HCT116 (cell line): ENCODE results near the gene TUBB4A. TPM values are rescaled to one million over a fixed set of nuclear protein-coding genes. Genes with fewer than 3 reads are reported as not detected.

ENCODE experiments used
- ATAC-seq: fragments of 200-7000 bp; cut with Tn5 transposase; 2 replicates; pipeline ENCODE4 v1.9.1; 2020; ENCODE audit warnings: mild to moderate bottlenecking, moderate library complexity
- BruUV-seq: library from RNA; stranded (reverse); fragments of 400-500 nt; replicated peaks from 2 replicates; lab custom pipeline; 2021; lab: Mats Ljungman, UMichigan
- CTCF ChIA-PET: fragments of 300-600 bp; sonication (Branson Sonifier 250); formaldehyde crosslinking; loops from one replicate; lab custom pipeline; 2021; ENCODE audit warnings: antibody characterized with exemption; lab: Charles Lee
- POLR2A ChIA-PET: fragments of 300-600, 350-600 bp; sonication (Branson Sonifier 250); formaldehyde crosslinking; loops from one replicate; lab custom pipeline; 2021; ENCODE audit warnings: antibody characterized with exemption; lab: Charles Lee
- RAD21 ChIA-PET, 2 experiments: fragments of 300-600 bp; sonication (Branson Sonifier 250); formaldehyde crosslinking; loops; one replicate each; lab custom pipeline; 2023; ENCODE audit warnings: low total read pairs in 2 of 2; ENCODE audit not compliant: uncharacterized antibody in 2 of 2, unreplicated experiment in 2 of 2, low non-redundant PET in 1 of 2; lab: Charles Lee
- DNase-seq: peaks from one replicate; pipeline ENCODE4 v3.0.0-alpha.2; 2010; ENCODE audit warnings: low read depth, low spot score
- H2AFZ ChIP-seq: fragments of 200-600 bp; shearing (Covaris generic), sonication (generic); 2 replicates; pipeline ENCODE4 v1.6.1; 2017; ENCODE audit warnings: low read depth, mixed run types, mixed read lengths, antibody characterized with exemption, low read length; ENCODE audit not compliant: poor library complexity, severe bottlenecking
- H3K27ac ChIP-seq: 2 replicates; pipeline ENCODE4 v1.5.1; 2012; ENCODE audit warnings: low read depth, low read length
- H3K27me3 ChIP-seq: fragments of 200-600 bp; sonication (generic); 2 replicates; pipeline ENCODE4 v1.6.1; 2016; ENCODE audit warnings: mixed run types, low read length, mixed read lengths; ENCODE audit not compliant: insufficient read depth
- H3K36me3 ChIP-seq, 2 experiments: fragments of 200-500 bp in 1 of 2; fragments of 200-600 bp in 1 of 2; sonication (Bioruptor generic) in 1 of 2; sonication (generic) in 1 of 2; 2 replicates each; pipeline versions ENCODE4 v1.5.1 to v1.6.1; 2014 to 2016; ENCODE audit warnings: low read length in 2 of 2, inconsistent platforms in 1 of 2, mixed read lengths in 1 of 2, mixed run types in 1 of 2; ENCODE audit not compliant: insufficient read depth in 2 of 2, control insufficient read depth in 1 of 2
- H3K4me1 ChIP-seq, 2 experiments: fragments of 200-600 bp in 1 of 2; sonication (generic) in 1 of 2; 2 replicates each; pipeline versions ENCODE4 v1.5.1 to v1.6.1; 2012 to 2017; ENCODE audit warnings: low read length in 2 of 2, inconsistent platforms in 1 of 2, mild to moderate bottlenecking in 1 of 2, mixed read lengths in 1 of 2, mixed run types in 1 of 2, moderate library complexity in 1 of 2; ENCODE audit not compliant: insufficient read depth in 2 of 2, control insufficient read depth in 1 of 2
- H3K4me2 ChIP-seq: fragments of 200-600 bp; sonication (generic); 2 replicates; pipeline ENCODE4 v1.6.1; 2017; ENCODE audit warnings: mixed run types, low read length, mixed read lengths
- H3K4me3 ChIP-seq, 2 experiments: fragments of 200-600 bp in 1 of 2; sonication (generic) in 1 of 2; replicated peaks in 1 of 2; 2 replicates each; pipeline ENCODE4 v1.5.1; 2011 to 2016; ENCODE audit warnings: low read length in 2 of 2, control low read depth in 1 of 2, low read depth in 1 of 2, mild to moderate bottlenecking in 1 of 2, mixed read lengths in 1 of 2, mixed run types in 1 of 2
- H3K79me2 ChIP-seq: fragments of 200-600 bp; sonication (generic); 2 replicates; pipeline ENCODE4 v1.6.1; 2017; ENCODE audit warnings: mild to moderate bottlenecking, mixed run types, low read length, moderate library complexity, mixed read lengths; ENCODE audit not compliant: insufficient read depth
- H3K9ac ChIP-seq: fragments of 200-600 bp; sonication (generic); 2 replicates; pipeline ENCODE4 v1.6.1; 2016; ENCODE audit warnings: low read length, mixed read lengths
- H3K9me2 ChIP-seq: fragments of 200-600 bp; sonication (generic), shearing (Covaris generic); 2 replicates; pipeline ENCODE4 v1.6.1; 2017; ENCODE audit warnings: mixed run types, mild to moderate bottlenecking, moderate library complexity; ENCODE audit not compliant: insufficient read depth
- H3K9me3 ChIP-seq, 2 experiments: fragments of 200-500 bp in 1 of 2; fragments of 200-600 bp in 1 of 2; sonication (Bioruptor generic) in 1 of 2; sonication (generic) in 1 of 2; 2 replicates each; pipeline ENCODE4 v1.6.1; 2014 to 2017; ENCODE audit warnings: low read length in 2 of 2, mixed read lengths in 2 of 2, inconsistent platforms in 1 of 2, low read depth in 1 of 2, mild to moderate bottlenecking in 1 of 2, mixed run types in 1 of 2, moderate library complexity in 1 of 2; ENCODE audit not compliant: control insufficient read depth in 1 of 2, insufficient read depth in 1 of 2
- H4K20me1 ChIP-seq: fragments of 200-600 bp; sonication (generic), shearing (Covaris generic); 2 replicates; pipeline ENCODE4 v1.6.1; 2017; ENCODE audit warnings: mixed run types, mild to moderate bottlenecking, moderate library complexity; ENCODE audit not compliant: insufficient read depth
- ATF3 ChIP-seq: IDR thresholded peaks from 2 replicates; pipeline ENCODE4 v1.6.1; 2012
- CBX3 ChIP-seq: IDR thresholded peaks from 2 replicates; pipeline ENCODE4 v1.6.1; 2012; ENCODE audit warnings: low read depth
- CEBPB ChIP-seq: IDR thresholded peaks from 2 replicates; pipeline ENCODE4 v1.6.1; 2012; ENCODE audit warnings: low read depth
- CTCF ChIP-seq, 3 experiments: fragments of 200-600 bp in 1 of 3; sonication (generic) in 1 of 3; IDR thresholded peaks in 2 of 3; conservative IDR thresholded peaks in 1 of 3; 2 replicates each; pipeline ENCODE4 v1.5.1; 2012 to 2017; ENCODE audit warnings: low read depth in 2 of 3, low read length in 2 of 3, antibody characterized with exemption in 1 of 3, borderline replicate concordance in 1 of 3, control low read depth in 1 of 3, mild to moderate bottlenecking in 1 of 3, mixed read lengths in 1 of 3, mixed run types in 1 of 3, moderate library complexity in 1 of 3; ENCODE audit not compliant: insufficient read depth in 1 of 3
- EGR1 ChIP-seq: IDR thresholded peaks from 2 replicates; pipeline ENCODE4 v1.6.1; 2012; ENCODE audit warnings: low read depth
- ELF1 ChIP-seq: IDR thresholded peaks from 2 replicates; pipeline ENCODE4 v1.6.1; 2012; ENCODE audit warnings: low read depth, borderline replicate concordance
- EZH2 ChIP-seq: fragments of 200-600 bp; sonication (generic); IDR thresholded peaks from 2 replicates; pipeline ENCODE4 v1.6.1; 2017; ENCODE audit warnings: antibody characterized with exemption, mixed run types
- EZH2phosphoT487 ChIP-seq: fragments of 200-600 bp; IDR thresholded peaks from 2 replicates; pipeline ENCODE4 v1.6.1; 2018; ENCODE audit warnings: antibody characterized with exemption, borderline replicate concordance
- FOSL1 ChIP-seq: IDR thresholded peaks from 2 replicates; pipeline ENCODE4 v1.6.1; 2012; ENCODE audit warnings: low read depth
- MAX ChIP-seq: IDR thresholded peaks from 2 replicates; pipeline ENCODE4 v1.6.1; 2012
- POLR2A ChIP-seq: IDR thresholded peaks from 2 replicates; pipeline ENCODE4 v1.7.0; 2011; ENCODE audit warnings: borderline replicate concordance; ENCODE audit not compliant: insufficient read depth, insufficient read length; ENCODE audit errors: extremely low read depth
- POLR2AphosphoS5 ChIP-seq: IDR thresholded peaks from 2 replicates; pipeline ENCODE4 v1.6.1; 2011; ENCODE audit warnings: mild to moderate bottlenecking, low read depth, low read length, moderate library complexity
- SIN3A ChIP-seq: IDR thresholded peaks from 2 replicates; pipeline ENCODE4 v1.6.1; 2012; ENCODE audit warnings: low read depth
- SP1 ChIP-seq: IDR thresholded peaks from 2 replicates; pipeline ENCODE4 v1.6.1; 2012; ENCODE audit warnings: low read depth
- TCF7L2 ChIP-seq: IDR thresholded peaks from 2 replicates; pipeline ENCODE4 v1.7.0; 2011; ENCODE audit warnings: borderline replicate concordance, inconsistent platforms; ENCODE audit not compliant: insufficient read depth, insufficient read length; ENCODE audit errors: extremely low read depth
- YY1 ChIP-seq: IDR thresholded peaks from 2 replicates; pipeline ENCODE4 v1.6.1; 2011; ENCODE audit warnings: low read length, low read depth, moderate library complexity, mild to moderate bottlenecking; ENCODE audit not compliant: insufficient replicate concordance; ENCODE audit errors: extremely low read depth
- ZBTB33 ChIP-seq: IDR thresholded peaks from 2 replicates; pipeline ENCODE4 v1.6.1; 2011; ENCODE audit warnings: mild to moderate bottlenecking, low read length, moderate library complexity; ENCODE audit not compliant: insufficient replicate concordance; ENCODE audit errors: extremely low read depth
- intact Hi-C: fragments of 100-400 bp; cut with micrococcal nuclease; formaldehyde crosslinking; loops from 2 replicates; pipeline ENCODE4 v1.10.0; 2022
- total RNA-seq: library from RNA; stranded (reverse); gene quantifications from one replicate; pipeline ENCODE4 v1.2.1, GENCODE V29; 2021; ENCODE audit not compliant: unreplicated experiment

Gene TUBB4A
- total RNA-seq, 1 experiment from 2014 or later: 32.5 TPM

- Histone ChIP-seq H3K4me3 (no peak overlapping the region), H3K27ac (no peak overlapping the region), H4K20me1 (no peaks in the 10 kb centered on the region), H3K79me2 (no peaks in the 10 kb centered on the region), H2AFZ (no peak overlapping the region), H3K4me2 (no peak overlapping the region), H3K9me2 (no peaks in the 10 kb centered on the region), H3K36me3 (peaks cover 0 to 10% of the 10 kb centered on the region in 2 experiments; a peak in 2 of 4 replicates), H3K4me1 (peaks cover 8 to 22% of the 10 kb centered on the region in 2 experiments), H3K9me3 (no peaks in the 10 kb centered on the region), H3K27me3 (no peaks in the 10 kb centered on the region), H3K9ac (no peak overlapping the region)
- CTCF ChIA-PET: no interaction called here
- no peak for ATAC-seq
- RAD21 ChIA-PET: no interaction called here
- no peak for DNase-seq
- intact Hi-C loops: no loop called here
- POLR2A ChIA-PET: no interaction called here
- no TSS peak for BruUV-seq
- TF ChIP-seq MAX: no peak
- no peak for TF ChIP-seq EZH2phosphoT487
- TF ChIP-seq ELF1: no peak
- TF ChIP-seq ZBTB33: no peak
- TF ChIP-seq SP1: no peak
- TF ChIP-seq CEBPB: no peak
- no peak for TF ChIP-seq FOSL1
- no peak for TF ChIP-seq POLR2A
- TF ChIP-seq POLR2AphosphoS5: no peak
- TF ChIP-seq CTCF (IDR thresholded peaks at IDR 0.05 in 2 of 3, conservative IDR thresholded peaks at IDR 0.05 in 1 of 3; ENCODE audit: borderline replicate concordance in 1 of 3, insufficient read depth in 1 of 3, low read depth in 2 of 3, low read length in 2 of 3): no peak
- no peak for TF ChIP-seq YY1
- no peak for TF ChIP-seq EZH2
- no peak for TF ChIP-seq SIN3A
- TF ChIP-seq CBX3: no peak
- no peak for TF ChIP-seq ATF3
- no peak for TF ChIP-seq TCF7L2
- no peak for TF ChIP-seq EGR1
Measured at GRCh38 chr19:6471076-6471475, 31.0 kb downstream of the TUBB4A start.
